HG03460 (cell line): ENCODE measurements around the gene ZNF837.
"Not testable (repeated sequence)": the region's sequence is repeated elsewhere in the genome, so short reads cannot be mapped to it uniquely, and the experiment has no call there.

ENCODE experiments used
- ATAC-seq: cut with Tn5 transposase; IDR thresholded peaks from one replicate; pipeline ENCODE4 v1.9.1; 2021; ENCODE audit not compliant: unreplicated experiment

The ZNF837 gene

DNA sequence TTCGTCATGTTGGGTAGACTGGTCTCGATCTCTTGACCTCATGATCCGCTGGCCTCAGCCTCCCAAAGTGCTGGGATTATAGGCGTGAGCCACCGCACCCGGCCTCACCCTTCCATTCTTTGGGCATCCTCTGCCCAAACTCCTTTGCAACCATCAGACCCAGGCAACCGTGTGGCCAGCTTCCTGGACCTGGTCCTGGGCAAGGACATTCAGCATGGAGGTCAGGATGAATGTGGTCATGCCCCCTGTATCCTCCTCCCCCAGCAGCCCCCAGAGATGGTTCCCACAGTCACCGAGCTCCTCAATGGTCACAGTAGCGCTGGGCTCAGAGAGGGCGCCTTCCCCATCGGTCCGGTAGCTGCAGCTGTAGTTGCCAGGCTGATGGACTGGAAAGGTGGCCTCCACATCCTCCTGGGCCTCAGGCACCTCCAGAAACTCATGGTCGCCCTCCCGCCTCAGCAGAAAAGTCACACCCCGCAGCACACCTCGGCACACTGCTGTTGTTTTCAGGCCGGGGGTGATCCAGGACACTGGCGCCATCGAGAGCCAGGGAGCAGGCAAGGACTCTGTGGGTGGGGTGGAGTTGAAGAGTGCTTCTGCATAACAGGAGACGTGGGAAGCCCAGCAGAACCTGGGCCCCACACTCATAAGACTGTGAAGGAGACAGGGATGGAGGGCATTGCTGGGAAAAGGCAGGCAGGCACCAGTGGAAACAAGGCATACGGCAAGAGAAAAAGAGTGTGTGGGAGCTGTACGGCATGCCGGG, 28.7 kb downstream of the ZNF837 start:
- ATAC-seq: no peak

- ATAC-seq: no peak
Measured at GRCh38 chr19:58351558-58351878, 29.3 kb downstream of the ZNF837 start.

GRCh38 chr19:58350871-58351557, 29.8 kb downstream of the ZNF837 start:
- ATAC-seq: no peak

DNA sequence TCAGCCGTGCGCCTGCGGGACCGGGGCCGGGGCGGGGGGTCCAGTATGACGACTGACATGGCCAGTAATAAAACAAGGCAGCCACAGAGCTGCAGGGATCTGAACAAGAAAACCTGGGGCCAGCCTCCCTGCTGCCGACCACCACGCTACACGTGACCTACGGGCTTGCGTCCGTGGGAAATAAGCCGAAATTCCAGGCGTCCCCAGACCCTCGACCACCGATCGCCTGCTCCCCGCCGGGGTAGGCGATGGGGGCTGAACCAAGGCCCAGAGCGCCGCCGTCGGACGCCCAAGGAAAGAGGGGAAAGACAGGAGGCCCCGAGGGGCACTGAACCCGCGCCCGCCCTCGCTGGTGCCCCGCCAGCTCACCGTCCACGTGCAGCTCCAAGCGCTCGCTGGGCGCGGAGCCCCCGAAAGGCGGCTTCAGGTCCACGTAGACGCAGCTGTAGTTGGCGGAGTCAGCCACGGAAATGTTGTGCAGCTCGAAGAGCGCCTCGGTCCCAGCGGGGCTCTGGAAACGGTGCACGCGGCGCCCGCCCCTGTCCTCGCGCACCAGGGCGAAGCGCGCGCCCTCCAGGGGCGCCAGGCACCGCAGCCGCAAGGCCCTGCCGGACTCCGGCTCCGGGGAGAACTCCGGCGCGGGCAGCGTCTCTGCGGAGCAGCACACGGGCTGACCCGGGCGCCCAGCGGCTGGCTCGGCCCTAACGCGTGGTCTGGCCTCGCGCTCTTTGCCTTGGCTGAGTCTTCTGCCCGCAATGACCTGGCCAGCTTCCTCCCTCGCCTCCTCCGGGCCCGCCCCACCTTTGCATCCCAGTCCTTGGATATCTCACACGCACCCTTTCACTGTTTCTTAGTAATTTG, 30.6 kb downstream of the ZNF837 start:
- ATAC-seq: no peak

DNA sequence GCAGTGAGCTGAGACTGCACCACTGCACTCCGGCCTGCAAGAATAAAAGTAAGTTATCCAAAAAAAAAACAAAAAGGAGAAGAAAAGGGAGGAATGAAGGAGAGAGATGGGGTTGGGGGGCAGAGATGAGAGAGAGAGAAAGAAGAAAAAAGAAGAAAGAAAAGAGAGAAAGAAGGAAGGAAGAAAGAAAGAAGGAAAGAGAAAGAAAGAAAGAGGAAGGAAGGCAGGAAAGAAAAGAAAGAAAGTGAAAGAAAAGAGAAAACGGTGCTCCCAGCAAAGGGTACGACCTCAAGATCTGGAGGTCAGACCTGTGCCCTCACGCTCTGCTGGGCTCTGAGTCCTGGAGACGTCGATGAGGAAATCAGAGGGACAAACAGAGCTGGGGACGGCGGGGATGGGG, 31.2 kb downstream of the ZNF837 start:
- no peak for ATAC-seq

- ATAC-seq: not testable (repeated sequence)
Measured at GRCh38 chr19:58348080-58348479, 32.8 kb downstream of the ZNF837 start.

DNA sequence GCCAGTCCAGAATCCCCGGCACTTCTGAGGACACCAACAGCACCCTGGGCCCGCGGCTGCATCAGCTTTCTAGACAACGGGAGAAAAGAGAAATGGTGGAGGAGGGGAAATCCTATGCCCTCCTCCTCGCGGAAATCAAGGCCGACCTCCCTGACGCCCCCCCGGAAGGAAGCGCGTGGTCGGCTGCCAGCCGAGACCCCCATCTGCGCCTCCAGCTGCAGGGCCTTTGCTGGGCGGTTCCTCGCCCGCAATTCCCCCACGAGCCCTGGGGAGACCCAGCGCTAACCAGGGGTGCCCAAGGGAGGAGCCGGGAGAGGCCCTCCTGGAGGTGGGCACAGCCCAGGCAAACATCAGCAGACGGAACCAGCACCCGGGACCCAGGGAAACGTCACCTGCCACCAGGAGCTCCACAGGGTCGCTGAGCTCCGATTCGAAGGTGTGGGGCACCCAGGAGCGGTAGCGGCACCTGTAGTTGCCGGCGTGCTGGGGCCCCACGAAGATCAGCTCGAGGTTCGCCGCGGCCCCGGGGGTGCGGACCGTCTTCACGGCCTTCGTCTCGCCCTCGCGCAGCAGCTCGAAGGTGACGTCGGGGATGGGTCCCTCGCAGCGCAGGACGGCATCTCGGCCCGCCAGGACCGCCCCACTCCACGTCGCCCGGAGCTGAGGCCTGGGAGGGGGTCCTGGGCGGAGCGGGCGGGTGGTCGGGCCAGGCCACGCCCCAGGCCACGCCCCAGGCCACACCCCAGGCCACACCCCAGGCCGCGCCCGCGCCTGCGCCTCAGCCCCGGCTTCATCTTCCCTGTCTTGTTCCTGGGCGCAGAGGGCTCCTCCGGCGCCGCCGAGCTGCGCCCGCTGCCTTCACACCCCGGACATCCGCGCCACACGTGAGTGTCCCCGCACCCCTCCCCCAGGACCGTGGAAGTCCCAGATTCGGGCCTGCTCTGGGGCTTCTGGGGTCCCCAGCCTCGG, 33.6 kb downstream of the ZNF837 start:
- peak; percentile 81 for ATAC-seq

DNA sequence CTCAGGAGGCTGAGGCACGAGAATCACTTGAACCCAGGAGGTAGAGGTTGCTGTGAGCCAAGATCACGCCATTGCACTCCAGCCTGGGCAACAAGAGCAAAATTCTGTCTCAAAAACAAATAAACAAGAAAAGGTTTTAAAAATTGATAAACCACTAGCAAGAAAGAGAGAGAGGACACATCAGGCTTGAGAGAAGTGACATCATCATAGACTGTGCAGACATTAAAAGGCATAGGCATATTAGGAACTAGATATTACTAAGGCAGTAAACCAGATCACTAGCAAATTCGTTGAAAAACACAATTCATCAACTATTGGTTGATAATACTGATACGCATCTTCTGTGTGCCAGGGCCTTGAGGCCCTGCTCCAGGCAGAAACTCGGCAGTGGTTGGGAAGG, 35.3 kb downstream of the ZNF837 start:
- ATAC-seq: no peak

DNA sequence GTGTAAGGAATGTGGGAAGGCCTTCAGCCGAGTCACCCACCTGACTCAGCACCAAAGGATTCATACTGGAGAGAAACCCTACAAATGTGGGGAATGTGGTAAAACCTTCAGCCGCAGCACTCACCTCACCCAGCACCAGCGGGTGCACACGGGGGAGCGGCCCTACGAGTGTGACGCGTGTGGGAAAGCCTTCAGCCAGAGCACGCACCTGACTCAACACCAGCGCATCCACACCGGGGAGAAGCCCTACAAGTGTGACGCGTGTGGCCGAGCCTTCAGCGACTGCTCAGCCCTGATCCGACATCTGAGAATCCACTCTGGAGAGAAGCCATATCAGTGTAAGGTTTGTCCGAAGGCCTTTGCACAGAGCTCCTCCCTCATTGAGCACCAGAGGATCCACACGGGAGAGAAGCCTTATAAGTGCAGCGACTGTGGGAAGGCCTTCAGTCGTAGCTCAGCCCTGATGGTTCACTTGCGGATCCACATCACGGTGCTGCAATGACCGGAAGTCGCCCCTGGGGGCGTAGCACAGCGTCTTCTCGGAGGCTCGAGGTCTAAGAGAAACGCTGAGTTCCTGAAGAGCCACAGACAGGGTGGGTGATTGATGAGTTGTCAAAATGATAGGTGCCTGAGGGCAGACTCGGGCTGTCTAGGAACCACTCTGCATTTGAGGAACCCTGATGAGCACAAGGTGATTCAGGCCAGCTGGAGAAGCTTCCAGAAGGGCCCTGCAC, 41.8 kb downstream of the ZNF837 start:
- ATAC-seq: no peak

DNA sequence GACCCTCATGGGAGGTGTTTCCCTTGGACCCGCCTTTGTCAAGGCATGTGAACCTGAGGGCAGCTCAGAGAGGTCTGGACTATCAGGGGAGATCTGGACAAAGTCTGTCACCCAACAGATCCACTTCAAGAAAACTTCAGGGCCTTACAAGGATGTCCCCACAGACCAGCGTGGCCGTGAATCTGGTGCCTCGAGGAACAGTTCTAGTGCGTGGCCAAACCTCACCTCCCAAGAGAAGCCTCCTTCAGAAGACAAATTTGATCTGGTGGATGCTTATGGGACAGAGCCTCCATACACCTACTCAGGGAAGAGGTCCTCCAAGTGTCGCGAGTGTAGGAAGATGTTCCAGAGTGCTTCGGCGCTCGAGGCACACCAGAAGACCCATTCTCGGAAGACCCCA, 42.5 kb downstream of the ZNF837 start:
- no peak for ATAC-seq

- no peak for ATAC-seq
Measured at GRCh38 chr19:58336820-58337219, 44.0 kb downstream of the ZNF837 start.

GRCh38 chr19:58336216-58336615, 44.6 kb downstream of the ZNF837 start:
- ATAC-seq: no peak

DNA sequence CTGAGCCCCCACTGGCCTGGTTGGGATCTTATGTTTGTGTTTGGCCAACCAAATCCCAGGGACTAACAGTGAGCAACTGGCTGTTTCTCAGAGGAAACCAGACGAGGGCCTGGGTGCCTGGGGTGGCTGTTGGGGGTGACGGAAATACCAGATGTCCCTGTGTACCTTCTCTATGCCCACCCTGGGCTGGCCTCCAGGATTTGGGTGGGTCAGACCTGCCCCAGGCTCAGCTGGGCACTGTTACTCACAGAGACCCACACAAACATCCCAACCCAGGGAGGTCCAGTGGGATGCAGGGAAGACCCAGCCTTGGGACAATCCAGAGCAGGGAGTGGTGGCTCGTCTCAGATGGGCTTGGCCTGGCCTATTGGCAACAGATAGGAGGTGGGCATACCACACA, 45.2 kb downstream of the ZNF837 start:
- no peak for ATAC-seq

GRCh38 chr19:58334691-58335249, 46.1 kb downstream of the ZNF837 start:
- ATAC-seq: no peak

DNA sequence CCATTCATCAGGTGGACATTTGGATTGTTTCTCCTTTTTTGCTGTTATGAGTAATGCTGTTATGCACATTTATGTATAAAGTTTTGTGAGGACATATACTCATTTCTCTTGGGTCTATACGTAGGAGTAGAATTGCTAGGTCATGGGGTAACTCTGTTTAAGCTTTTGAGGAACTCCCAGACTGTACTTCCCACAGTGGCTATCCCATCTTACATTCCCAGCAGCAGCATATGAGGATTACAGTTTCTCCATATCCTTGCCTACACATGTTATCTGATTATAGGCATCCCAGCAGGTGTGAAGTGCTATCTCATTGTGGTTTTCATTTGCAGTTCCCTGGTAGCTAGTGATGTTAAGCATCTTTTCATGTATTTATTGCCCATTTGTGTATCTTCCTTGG, 48.1 kb downstream of the ZNF837 start:
- no peak for ATAC-seq

- ATAC-seq: no peak
Measured at GRCh38 chr19:58330458-58330857, 50.4 kb downstream of the ZNF837 start.

DNA sequence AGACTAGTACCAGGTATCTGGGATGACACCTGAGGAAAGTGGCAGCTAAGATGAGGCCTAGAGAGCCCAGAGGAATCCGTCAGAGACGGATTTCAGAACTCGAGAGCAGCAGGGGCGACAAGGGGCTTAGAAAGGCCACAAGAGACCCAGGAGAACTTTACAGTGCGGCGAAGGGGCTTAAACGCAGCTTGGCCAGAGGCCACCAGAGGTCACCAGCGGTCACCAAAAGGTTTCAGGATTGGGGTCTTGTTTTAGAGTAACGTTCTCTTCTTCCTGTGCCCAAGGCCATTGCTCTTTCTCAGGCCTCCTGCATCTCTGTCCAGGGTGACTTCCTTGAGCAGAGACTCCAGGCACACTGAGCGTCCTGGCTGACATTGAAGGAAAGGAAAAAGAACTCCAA, 51.8 kb downstream of the ZNF837 start:
- no peak for ATAC-seq

DNA sequence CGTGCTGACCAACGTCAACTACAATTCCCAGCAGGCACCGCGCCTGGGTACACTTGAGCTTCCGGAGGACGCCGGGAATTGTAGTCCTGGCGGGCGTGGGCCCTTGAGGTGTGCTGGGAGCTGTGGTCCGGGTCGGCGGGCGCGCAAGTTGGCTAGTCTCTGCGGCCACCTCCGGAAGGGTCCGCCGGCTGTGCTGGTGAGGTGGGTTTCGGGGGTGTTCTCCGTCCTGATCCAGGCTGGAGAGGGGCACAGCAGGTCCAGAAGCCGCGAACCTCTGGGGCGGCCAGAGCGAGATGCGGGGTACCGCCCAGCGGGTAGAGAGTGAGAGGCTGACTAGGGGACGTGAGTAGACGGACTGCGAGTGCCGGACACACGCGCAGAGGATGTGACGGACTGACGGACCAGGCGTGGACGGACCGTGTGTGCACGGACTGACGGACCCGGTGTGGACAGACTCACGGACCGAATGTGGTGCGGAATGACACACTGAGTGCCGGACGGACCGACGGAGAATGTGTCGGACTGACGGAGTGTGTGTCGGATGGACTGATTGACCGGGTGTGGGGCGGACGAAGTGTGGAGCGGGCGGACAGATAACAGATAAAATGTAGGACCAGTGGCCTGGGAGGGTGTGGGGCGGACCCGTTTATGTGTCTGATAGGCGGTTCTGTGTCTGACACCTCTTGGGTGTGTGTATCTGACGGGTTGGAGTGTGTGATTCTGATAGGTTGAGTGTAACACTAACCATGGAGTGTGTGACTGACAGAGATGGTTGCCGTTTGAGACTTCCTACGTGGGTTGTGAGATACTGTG, 53.7 kb downstream of the ZNF837 start, which contains the start of gene ZSCAN22:
Gene ZSCAN22, plus strand, starts transcription at position 81 of the 813 bp plus-strand sequence. CDS start 7,809 bp downstream, outside the sequence.
- peak; percentile 89 for ATAC-seq

- ATAC-seq: no peak
Measured at GRCh38 chr19:58326501-58326913, 54.3 kb downstream of the ZNF837 start.
